Liver (tissue), 9 donors: ENCODE results near the gene DENND1C. TPM values are rescaled to one million over a fixed set of nuclear protein-coding genes. Genes with fewer than 3 reads are reported as not detected.

Experiments used
- DNase-seq: peaks from one replicate; pipeline ENCODE4 v3.0.0-alpha.2; 2017; ENCODE audit warnings: low spot score
- H3K27ac ChIP-seq, 2 donors: one replicate each; pipeline ENCODE4 v1.7.0; 2013; ENCODE audit warnings: inconsistent platforms in 2 of 2, low read length in 2 of 2, control low read depth in 1 of 2, low read depth in 1 of 2, mild to moderate bottlenecking in 1 of 2
- H3K27me3 ChIP-seq, 4 donors: one replicate each; pipeline versions ENCODE4 v1.6.1 to v1.7.0; 2013; ENCODE audit warnings: low read length in 3 of 4, inconsistent platforms in 1 of 4, mild to moderate bottlenecking in 1 of 4, moderate library complexity in 1 of 4; ENCODE audit not compliant: control insufficient read depth in 4 of 4, insufficient read depth in 4 of 4
- H3K36me3 ChIP-seq, 4 donors: one replicate each; pipeline versions ENCODE4 v1.6.1 to v1.7.0; 2013; ENCODE audit warnings: low read length in 3 of 4, mild to moderate bottlenecking in 3 of 4, low read depth in 1 of 4, moderate library complexity in 1 of 4; ENCODE audit not compliant: control insufficient read depth in 4 of 4, insufficient read depth in 3 of 4
- H3K4me1 ChIP-seq, 4 donors: one replicate each; pipeline versions ENCODE4 v1.6.1 to v1.7.0; 2013; ENCODE audit warnings: low read length in 3 of 4, mild to moderate bottlenecking in 3 of 4, moderate library complexity in 1 of 4; ENCODE audit not compliant: control insufficient read depth in 4 of 4, insufficient read depth in 4 of 4
- H3K4me3 ChIP-seq, 3 donors: one replicate each; pipeline versions ENCODE4 v1.6.1 to v1.7.0; 2013; ENCODE audit warnings: low read length in 3 of 3, control low read depth in 1 of 3, low read depth in 1 of 3, mild to moderate bottlenecking in 1 of 3
- H3K9ac ChIP-seq, 2 donors: one replicate each; pipeline ENCODE4 v1.7.0; 2013; ENCODE audit warnings: low read length in 2 of 2, mild to moderate bottlenecking in 2 of 2, moderate library complexity in 2 of 2, control low read depth in 1 of 2, low read depth in 1 of 2
- H3K9me3 ChIP-seq, 4 donors: one replicate each; pipeline versions ENCODE4 v1.6.1 to v1.7.0; 2013; ENCODE audit warnings: low read length in 3 of 4; ENCODE audit not compliant: control insufficient read depth in 4 of 4
- EGR1 ChIP-seq, 2 donors: IDR thresholded peaks; 2 replicates each; pipeline ENCODE4 v1.6.1; 2016 to 2018; ENCODE audit warnings: antibody characterized with exemption in 2 of 2, low read depth in 2 of 2
- FOXA1 ChIP-seq: IDR thresholded peaks from 2 replicates; pipeline ENCODE4 v1.6.1; 2016; ENCODE audit warnings: antibody characterized with exemption
- FOXA2 ChIP-seq: IDR thresholded peaks from 2 replicates; pipeline ENCODE4 v1.6.1; 2016; ENCODE audit warnings: antibody characterized with exemption
- GABPA ChIP-seq, 2 donors: IDR thresholded peaks in 1 of 2; conservative IDR thresholded peaks in 1 of 2; 2 replicates each; pipeline ENCODE4 v1.6.1; 2016; ENCODE audit warnings: antibody characterized with exemption in 2 of 2, mild to moderate bottlenecking in 1 of 2, moderate library complexity in 1 of 2
- HNF4A ChIP-seq, 2 donors: conservative IDR thresholded peaks; 2 replicates each; pipeline ENCODE4 v1.6.1; 2016; ENCODE audit warnings: antibody characterized with exemption in 2 of 2, mild to moderate bottlenecking in 2 of 2
- JUND ChIP-seq, 2 donors: IDR thresholded peaks; 2 replicates each; pipeline ENCODE4 v1.6.1; 2016; ENCODE audit warnings: antibody characterized with exemption in 2 of 2
- MAX ChIP-seq: IDR thresholded peaks from 2 replicates; pipeline ENCODE4 v1.6.1; 2016; ENCODE audit warnings: antibody characterized with exemption
- NR2F2 ChIP-seq: IDR thresholded peaks from 2 replicates; pipeline ENCODE4 v1.6.1; 2016; ENCODE audit warnings: antibody characterized with exemption
- RAD21 ChIP-seq, 2 donors: IDR thresholded peaks; 2 replicates each; pipeline ENCODE4 v1.6.1; 2016; ENCODE audit warnings: antibody characterized with exemption in 2 of 2, mild to moderate bottlenecking in 2 of 2
- REST ChIP-seq: IDR thresholded peaks from 2 replicates; pipeline ENCODE4 v1.6.1; 2016; ENCODE audit warnings: antibody characterized with exemption, mild to moderate bottlenecking
- RXRA ChIP-seq, 2 donors: IDR thresholded peaks; 2 replicates each; pipeline ENCODE4 v1.6.1; 2017 to 2018; ENCODE audit warnings: antibody characterized with exemption in 2 of 2, mild to moderate bottlenecking in 1 of 2
- SP1 ChIP-seq: IDR thresholded peaks from 2 replicates; pipeline ENCODE4 v1.6.1; 2018; ENCODE audit warnings: antibody characterized with exemption, mild to moderate bottlenecking
- TAF1 ChIP-seq: conservative IDR thresholded peaks from 2 replicates; pipeline ENCODE4 v1.6.1; 2016; ENCODE audit warnings: antibody characterized with exemption, mild to moderate bottlenecking
- YY1 ChIP-seq: IDR thresholded peaks from 2 replicates; pipeline ENCODE4 v1.6.1; 2016; ENCODE audit warnings: antibody characterized with exemption, mild to moderate bottlenecking
- WGBS: extraction: QIAGEN DNeasy Blood & Tissue Kit; methylation state at CpG from one replicate; pipeline ENCODE4 v1.1.7; 2013; 5-methylcytosine and 5-hydroxymethylcytosine counted together
- polyA plus RNA-seq, 2 donors: library from polyadenylated mRNA; stranded (reverse) in 1 of 2; unstranded in 1 of 2; fragments of 200-250 nt in 1 of 2; fragments of >200 nt in 1 of 2; fragmentation: Nextera tagmentation in 1 of 2; extraction: Ambion mirVana in 1 of 2; gene quantifications; one replicate each; pipeline versions ENCODE4 v1.2.1 to v1.2.3, GENCODE V29; 2013 to 2015
- total RNA-seq, 2 donors: library from RNA; depleted of rRNA; stranded (reverse); fragments of >200 nt; gene quantifications; one replicate each; pipeline ENCODE4 v1.2.3, GENCODE V29; 2014
- TF ChIP-seq, protein P1 (sequence below): fragments of 150-350 bp; IDR thresholded peaks from 2 replicates; pipeline ENCODE4 v1.5.1; 2017; ENCODE audit warnings: improper control_type of control experiment, low read depth, low read length; ENCODE audit not compliant: missing input control
- TF ChIP-seq, protein P2 (sequence below): IDR thresholded peaks from 2 replicates; pipeline ENCODE4 v1.6.1; 2016; ENCODE audit warnings: antibody characterized with exemption
- TF ChIP-seq, protein P3 (sequence below): IDR thresholded peaks from 2 replicates; pipeline ENCODE4 v1.6.1; 2016; ENCODE audit warnings: antibody characterized with exemption
- donor health status: healthy.
- donor health status: healthy.
- donor health status: healthy.
- donor health status: healthy.
- donor health status: healthy.

Gene DENND1C
- total and polyA plus RNA-seq, 4 donors, result 0.99 to 1.5 (median 1.2) TPM

GRCh38 chr19:6440905-6441304 is 40.7 kb downstream of the DENND1C start:
- TF ChIP-seq HNF4A (conservative IDR thresholded peaks at IDR 0.05), result no peak
- no peak for TF ChIP-seq MAX
- TF ChIP-seq REST, result no peak
- TF ChIP-seq RXRA (IDR thresholded peaks at IDR 0.05), result no peak
- no peak for TF ChIP-seq TAF1
- TF ChIP-seq GABPA (IDR thresholded peaks at IDR 0.05 in 1 of 2, conservative IDR thresholded peaks at IDR 0.05 in 1 of 2), result no peak
- no peak for TF ChIP-seq YY1
- TF ChIP-seq EGR1 (IDR thresholded peaks at IDR 0.05; ENCODE audit: low read depth in 2 of 2), result no peak
- TF ChIP-seq, protein P1, sequence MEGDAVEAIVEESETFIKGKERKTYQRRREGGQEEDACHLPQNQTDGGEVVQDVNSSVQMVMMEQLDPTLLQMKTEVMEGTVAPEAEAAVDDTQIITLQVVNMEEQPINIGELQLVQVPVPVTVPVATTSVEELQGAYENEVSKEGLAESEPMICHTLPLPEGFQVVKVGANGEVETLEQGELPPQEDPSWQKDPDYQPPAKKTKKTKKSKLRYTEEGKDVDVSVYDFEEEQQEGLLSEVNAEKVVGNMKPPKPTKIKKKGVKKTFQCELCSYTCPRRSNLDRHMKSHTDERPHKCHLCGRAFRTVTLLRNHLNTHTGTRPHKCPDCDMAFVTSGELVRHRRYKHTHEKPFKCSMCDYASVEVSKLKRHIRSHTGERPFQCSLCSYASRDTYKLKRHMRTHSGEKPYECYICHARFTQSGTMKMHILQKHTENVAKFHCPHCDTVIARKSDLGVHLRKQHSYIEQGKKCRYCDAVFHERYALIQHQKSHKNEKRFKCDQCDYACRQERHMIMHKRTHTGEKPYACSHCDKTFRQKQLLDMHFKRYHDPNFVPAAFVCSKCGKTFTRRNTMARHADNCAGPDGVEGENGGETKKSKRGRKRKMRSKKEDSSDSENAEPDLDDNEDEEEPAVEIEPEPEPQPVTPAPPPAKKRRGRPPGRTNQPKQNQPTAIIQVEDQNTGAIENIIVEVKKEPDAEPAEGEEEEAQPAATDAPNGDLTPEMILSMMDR, result no peak
- no peak for TF ChIP-seq FOXA1
- no peak for TF ChIP-seq SP1
- TF ChIP-seq FOXA2, result no peak
- TF ChIP-seq, protein P2, sequence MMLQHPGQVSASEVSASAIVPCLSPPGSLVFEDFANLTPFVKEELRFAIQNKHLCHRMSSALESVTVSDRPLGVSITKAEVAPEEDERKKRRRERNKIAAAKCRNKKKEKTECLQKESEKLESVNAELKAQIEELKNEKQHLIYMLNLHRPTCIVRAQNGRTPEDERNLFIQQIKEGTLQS, result no peak
- no peak for TF ChIP-seq NR2F2
- TF ChIP-seq, protein P3, sequence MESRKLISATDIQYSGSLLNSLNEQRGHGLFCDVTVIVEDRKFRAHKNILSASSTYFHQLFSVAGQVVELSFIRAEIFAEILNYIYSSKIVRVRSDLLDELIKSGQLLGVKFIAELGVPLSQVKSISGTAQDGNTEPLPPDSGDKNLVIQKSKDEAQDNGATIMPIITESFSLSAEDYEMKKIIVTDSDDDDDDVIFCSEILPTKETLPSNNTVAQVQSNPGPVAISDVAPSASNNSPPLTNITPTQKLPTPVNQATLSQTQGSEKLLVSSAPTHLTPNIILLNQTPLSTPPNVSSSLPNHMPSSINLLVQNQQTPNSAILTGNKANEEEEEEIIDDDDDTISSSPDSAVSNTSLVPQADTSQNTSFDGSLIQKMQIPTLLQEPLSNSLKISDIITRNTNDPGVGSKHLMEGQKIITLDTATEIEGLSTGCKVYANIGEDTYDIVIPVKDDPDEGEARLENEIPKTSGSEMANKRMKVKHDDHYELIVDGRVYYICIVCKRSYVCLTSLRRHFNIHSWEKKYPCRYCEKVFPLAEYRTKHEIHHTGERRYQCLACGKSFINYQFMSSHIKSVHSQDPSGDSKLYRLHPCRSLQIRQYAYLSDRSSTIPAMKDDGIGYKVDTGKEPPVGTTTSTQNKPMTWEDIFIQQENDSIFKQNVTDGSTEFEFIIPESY, result no peak
- no peak for TF ChIP-seq RAD21 (IDR thresholded peaks at IDR 0.05)
- no peak for TF ChIP-seq JUND (IDR thresholded peaks at IDR 0.05)
- DNase-seq, result no peak
- Histone ChIP-seq H3K27ac (no peak overlapping the region), H3K9ac (no peak overlapping the region), H3K4me3 (no peak overlapping the region), H3K9me3 (no peaks in the 10 kb centered on the region), H3K36me3 (peaks cover 0 to 9% (median 2%) of the 10 kb centered on the region in 4 donors), H3K27me3 (no peaks in the 10 kb centered on the region), H3K4me1 (no peaks in the 10 kb centered on the region)
- 89% methylated on average over 3 of the region's 3 CpGs for whole genome bisulfite sequencing

GRCh38 chr19:6439743-6440142 is 41.8 kb downstream of the DENND1C start:
- H3K27me3 ChIP-seq, result no peaks in the 10 kb centered on the region
- H3K36me3 ChIP-seq, result peaks cover 0 to 5% (median 0%) of the 10 kb centered on the region in 4 donors
- H3K9ac ChIP-seq, result no peak overlapping the region
- H3K27ac ChIP-seq, result no peak overlapping the region
- no peak overlapping the region for H3K4me3 ChIP-seq
- DNase-seq, result no peak
- H3K4me1 ChIP-seq, result no peaks in the 10 kb centered on the region
- no peaks in the 10 kb centered on the region for H3K9me3 ChIP-seq
- WGBS, result 93% methylated on average over 4 of the region's 4 CpGs
- TF ChIP-seq FOXA1, result no peak
- no peak for TF ChIP-seq YY1
- TF ChIP-seq FOXA2, result no peak
- TF ChIP-seq, protein P1, result no peak
- TF ChIP-seq RAD21 (IDR thresholded peaks at IDR 0.05), result no peak
- TF ChIP-seq, protein P3, result no peak
- TF ChIP-seq HNF4A (conservative IDR thresholded peaks at IDR 0.05), result no peak
